SK-N-SH (cell line): ENCODE results near the gene NRP2.

Experiments
- GABPA ChIP-seq: IDR thresholded peaks from 2 replicates; pipeline ENCODE4 v1.4.0; 2012; ENCODE audit warnings: low read depth, mild to moderate bottlenecking
- IRF3 ChIP-seq: fragments of 150-350 bp; IDR thresholded peaks from 2 replicates; pipeline ENCODE4 v1.6.1; 2016; ENCODE audit warnings: mild to moderate bottlenecking, low read depth, low read length
- POLR2AphosphoS5 ChIP-seq: IDR thresholded peaks from 2 replicates; pipeline ENCODE4 v1.6.1; 2012; ENCODE audit warnings: low read depth, low read length
- TCF12 ChIP-seq: IDR thresholded peaks from 2 replicates; pipeline ENCODE4 v1.4.0; 2012
- USF1 ChIP-seq: IDR thresholded peaks from 2 replicates; pipeline ENCODE4 v1.4.0; 2012; ENCODE audit warnings: low read depth, borderline replicate concordance
- TF ChIP-seq, protein P1 (sequence below): fragments of 200-600 bp; sonication (generic); IDR thresholded peaks from 2 replicates; pipeline ENCODE4 v1.6.1; 2017; ENCODE audit warnings: antibody characterized with exemption, mild to moderate bottlenecking, moderate library complexity
- TF ChIP-seq, protein P2 (sequence below): fragments of 150-350 bp; IDR thresholded peaks from 2 replicates; pipeline ENCODE4 v1.6.1; 2017; ENCODE audit warnings: antibody characterized with exemption, low read length, low read depth, borderline replicate concordance

GRCh38 chr2:205705511-205706349 is 23.4 kb downstream of the NRP2 start:
- TF ChIP-seq, protein P1, sequence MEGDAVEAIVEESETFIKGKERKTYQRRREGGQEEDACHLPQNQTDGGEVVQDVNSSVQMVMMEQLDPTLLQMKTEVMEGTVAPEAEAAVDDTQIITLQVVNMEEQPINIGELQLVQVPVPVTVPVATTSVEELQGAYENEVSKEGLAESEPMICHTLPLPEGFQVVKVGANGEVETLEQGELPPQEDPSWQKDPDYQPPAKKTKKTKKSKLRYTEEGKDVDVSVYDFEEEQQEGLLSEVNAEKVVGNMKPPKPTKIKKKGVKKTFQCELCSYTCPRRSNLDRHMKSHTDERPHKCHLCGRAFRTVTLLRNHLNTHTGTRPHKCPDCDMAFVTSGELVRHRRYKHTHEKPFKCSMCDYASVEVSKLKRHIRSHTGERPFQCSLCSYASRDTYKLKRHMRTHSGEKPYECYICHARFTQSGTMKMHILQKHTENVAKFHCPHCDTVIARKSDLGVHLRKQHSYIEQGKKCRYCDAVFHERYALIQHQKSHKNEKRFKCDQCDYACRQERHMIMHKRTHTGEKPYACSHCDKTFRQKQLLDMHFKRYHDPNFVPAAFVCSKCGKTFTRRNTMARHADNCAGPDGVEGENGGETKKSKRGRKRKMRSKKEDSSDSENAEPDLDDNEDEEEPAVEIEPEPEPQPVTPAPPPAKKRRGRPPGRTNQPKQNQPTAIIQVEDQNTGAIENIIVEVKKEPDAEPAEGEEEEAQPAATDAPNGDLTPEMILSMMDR, result no peak
- TF ChIP-seq, protein P2, sequence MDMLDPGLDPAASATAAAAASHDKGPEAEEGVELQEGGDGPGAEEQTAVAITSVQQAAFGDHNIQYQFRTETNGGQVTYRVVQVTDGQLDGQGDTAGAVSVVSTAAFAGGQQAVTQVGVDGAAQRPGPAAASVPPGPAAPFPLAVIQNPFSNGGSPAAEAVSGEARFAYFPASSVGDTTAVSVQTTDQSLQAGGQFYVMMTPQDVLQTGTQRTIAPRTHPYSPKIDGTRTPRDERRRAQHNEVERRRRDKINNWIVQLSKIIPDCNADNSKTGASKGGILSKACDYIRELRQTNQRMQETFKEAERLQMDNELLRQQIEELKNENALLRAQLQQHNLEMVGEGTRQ, result no peak
- TF ChIP-seq USF1, result no peak
- no peak for TF ChIP-seq TCF12
- no peak for TF ChIP-seq GABPA
- TF ChIP-seq IRF3, result no peak
- no peak for TF ChIP-seq POLR2AphosphoS5
